Cardiac muscle cell (in vitro differentiated cells and primary cell): ENCODE data around the gene CFAP141. TPM values are rescaled to one million over a fixed set of nuclear protein-coding genes. Genes with fewer than 3 reads are reported as not detected.

Experiments
- DNase-seq, 2 donors: peaks; one replicate each; pipeline versions ENCODE4 v3.0.0 to v3.0.0-alpha.2; 2010 to 2017; ENCODE audit warnings: low read depth in 1 of 2, low spot score in 1 of 2
- H3K27ac ChIP-seq: fragments of 200-600 bp; sonication (generic); 2 replicates; pipeline ENCODE4 v1.5.1; 2016
- H3K27me3 ChIP-seq: fragments of 200-600 bp; sonication (generic); 2 replicates; pipeline ENCODE4 v1.6.0; 2016; ENCODE audit warnings: control low read depth
- H3K36me3 ChIP-seq: fragments of 200-600 bp; sonication (generic); 2 replicates; pipeline ENCODE4 v1.5.1; 2016; ENCODE audit warnings: control low read depth
- H3K4me1 ChIP-seq: fragments of 200-600 bp; sonication (generic); 2 replicates; pipeline ENCODE4 v1.8.1; 2017; ENCODE audit warnings: low read depth, mild to moderate bottlenecking, mixed run types
- H3K4me3 ChIP-seq: fragments of 200-600 bp; sonication (generic); 2 replicates; pipeline ENCODE4 v1.5.1; 2016; ENCODE audit warnings: mild to moderate bottlenecking
- H3K9me3 ChIP-seq: fragments of 200-600 bp; sonication (generic); 2 replicates; pipeline ENCODE4 v1.5.1; 2017; ENCODE audit warnings: low read depth, mild to moderate bottlenecking, control low read depth
- CTCF ChIP-seq: IDR thresholded peaks from 2 replicates; pipeline ENCODE4 v1.5.1; 2012; ENCODE audit warnings: low read depth, mild to moderate bottlenecking, low read length
- polyA plus RNA-seq: library from polyadenylated mRNA; unstranded; fragments of >200 nt; fragmentation: Nextera tagmentation; extraction: Ambion mirVana; gene quantifications from 2 replicates; pipeline ENCODE4 v1.2.1, GENCODE V29; 2016
- total RNA-seq: library from RNA; depleted of rRNA; stranded (reverse); fragments of >200 nt; gene quantifications from 2 replicates; pipeline ENCODE4 v1.2.3, GENCODE V29; 2016

CFAP141 gene
- total and polyA plus RNA-seq, 2 experiments from 2014 or later: not detected

GRCh38 chr1:154192476-154192875 is 13.7 kb downstream of the CFAP141 start:
- TF ChIP-seq CTCF: no peak
- Histone ChIP-seq H3K27ac (no peak overlapping the region), H3K36me3 (no peaks in the 10 kb centered on the region)

GRCh38 chr1:154191990-154192461 is 14.1 kb downstream of the CFAP141 start, which contains the start of gene TPM3:
Gene TPM3 (minus strand): TSS chr1:154192100. CDS start chr1:154192018, 82 bp downstream.
- peak in 1 of 2 donors; percentile 57 for DNase-seq
- Histone ChIP-seq H3K4me3 (no peak within 1 kb of the TSS), H3K9me3 (no peaks in the 10 kb centered on the region), H3K27me3 (no peaks in the 10 kb centered on the region), H3K36me3 (no peaks in the 10 kb centered on the region), H3K27ac (no peak within 1 kb of the TSS), H3K4me1 (no peaks in the 10 kb centered on the region)
- no peak for TF ChIP-seq CTCF

More at GRCh38 chr1:154192476-154192875, 13.7 kb downstream of the CFAP141 start:
- H3K4me1 ChIP-seq: no peaks in the 10 kb centered on the region
- no peak for DNase-seq
- no peaks in the 10 kb centered on the region for H3K9me3 ChIP-seq
- no peaks in the 10 kb centered on the region for H3K27me3 ChIP-seq
- H3K4me3 ChIP-seq: no peak overlapping the region

- H3K36me3 ChIP-seq: no peaks in the 10 kb centered on the region
- TF ChIP-seq CTCF: no peak
- H3K9me3 ChIP-seq: no peaks in the 10 kb centered on the region
- no peaks in the 10 kb centered on the region for H3K27me3 ChIP-seq
- no peak overlapping the region for H3K27ac ChIP-seq
- H3K4me3 ChIP-seq: no peak overlapping the region
- DNase-seq: peak in 1 of 2 donors; percentile 67
- no peaks in the 10 kb centered on the region for H3K4me1 ChIP-seq
These were observed 15.6 kb downstream of the CFAP141 start for GRCh38 chr1:154190550-154190949.

GRCh38 chr1:154186852-154187501 is 19.2 kb downstream of the CFAP141 start:
- Histone ChIP-seq H3K4me1 (peaks cover under 1% of the 10 kb centered on the region), H3K27ac (no peak overlapping the region), H3K36me3 (no peaks in the 10 kb centered on the region), H3K27me3 (no peaks in the 10 kb centered on the region), H3K4me3 (no peak overlapping the region), H3K9me3 (no peaks in the 10 kb centered on the region)
- no peak for DNase-seq
- no peak for TF ChIP-seq CTCF

GRCh38 chr1:154186177-154186576 is 20.0 kb downstream of the CFAP141 start:
- no peaks in the 10 kb centered on the region for H3K36me3 ChIP-seq
- peak; percentile 50 for TF ChIP-seq CTCF
- H3K9me3 ChIP-seq: no peaks in the 10 kb centered on the region
- no peaks in the 10 kb centered on the region for H3K27me3 ChIP-seq
- H3K4me1 ChIP-seq: peaks cover 7% of the 10 kb centered on the region
- peak; percentile 52 to 57 for DNase-seq
- H3K4me3 ChIP-seq: no peak overlapping the region
- no peak overlapping the region for H3K27ac ChIP-seq
